ENCODE results near the gene NPM1.

NPM1 gene

DNA sequence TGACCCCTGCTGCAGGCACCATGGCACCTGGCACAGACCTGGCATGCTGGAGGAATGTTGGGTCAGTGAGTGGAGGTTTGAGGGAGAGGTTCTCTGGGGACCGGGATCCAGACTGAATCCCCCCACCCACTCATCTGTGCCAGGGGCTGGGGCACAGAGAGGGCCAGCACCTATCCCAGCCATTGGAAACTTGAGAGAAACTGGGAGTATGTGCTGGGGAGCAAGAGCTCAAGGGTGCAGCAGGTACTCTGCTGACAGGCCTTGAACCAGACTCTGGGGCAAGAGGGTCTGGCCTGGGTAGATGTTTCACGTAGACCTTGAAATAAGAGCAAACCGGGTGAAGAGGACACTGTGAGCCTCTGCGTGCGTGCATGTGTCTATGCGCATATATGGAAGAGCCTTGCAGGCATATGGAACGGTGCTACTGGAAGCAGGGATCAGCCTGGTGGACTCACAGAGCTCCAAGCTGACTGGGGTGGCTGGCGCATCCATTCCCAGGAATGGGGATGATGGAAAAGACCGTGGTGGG lies 40.6 kb downstream of the NPM1 start:
- DNase-seq (ENCODE audit: low read depth in 2 of 2), result no peak

GRCh38 chr5:171428809-171429542 lies 41.3 kb downstream of the NPM1 start:
- DNase-seq (ENCODE audit: low read depth in 2 of 2), result no peak

DNA sequence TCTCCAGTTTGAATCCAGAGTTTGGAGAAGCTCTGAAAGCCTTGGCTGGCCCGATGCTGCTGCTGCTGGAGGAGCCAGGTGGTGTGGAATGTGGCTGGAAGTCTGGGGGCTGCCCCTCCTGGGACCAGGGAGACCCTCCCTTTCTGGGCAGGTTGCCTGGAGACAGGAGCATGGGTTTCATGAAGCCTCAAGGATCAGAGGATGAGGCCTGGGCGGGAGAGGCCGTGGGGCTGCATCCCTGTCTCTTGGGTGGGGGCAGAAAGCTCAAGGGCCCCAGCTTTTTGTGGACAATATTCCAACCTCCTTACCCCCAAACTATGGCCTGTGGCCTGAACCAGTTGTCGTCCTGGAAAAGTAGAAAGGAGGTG lies 41.9 kb downstream of the NPM1 start:
- DNase-seq (ENCODE audit: low read depth in 2 of 2), result no peak

- DNase-seq (ENCODE audit: low read depth in 2 of 2), result no peak
Observed at GRCh38 chr5:171431251-171431777, 43.7 kb downstream of the NPM1 start.

- no peak for DNase-seq (ENCODE audit: low read depth in 2 of 2)
Observed at GRCh38 chr5:171432076-171432475, 44.4 kb downstream of the NPM1 start.

- no peak for DNase-seq (ENCODE audit: low read depth in 2 of 2)
Observed at GRCh38 chr5:171432583-171433351, 45.1 kb downstream of the NPM1 start.

GRCh38 chr5:171433352-171433698 lies 45.7 kb downstream of the NPM1 start:
- no peak for DNase-seq (ENCODE audit: low read depth in 2 of 2)

GRCh38 chr5:171433982-171434676 lies 46.5 kb downstream of the NPM1 start:
- no peak for DNase-seq (ENCODE audit: low read depth in 2 of 2)

- no peak for DNase-seq (ENCODE audit: low read depth in 2 of 2)
Observed at GRCh38 chr5:171434874-171435273, 47.2 kb downstream of the NPM1 start.

- DNase-seq (ENCODE audit: low read depth in 2 of 2), result no peak
Observed at GRCh38 chr5:171435908-171436307, 48.3 kb downstream of the NPM1 start.

GRCh38 chr5:171436804-171437285 lies 49.2 kb downstream of the NPM1 start:
- DNase-seq (ENCODE audit: low read depth in 2 of 2), result no peak

- no peak for DNase-seq (ENCODE audit: low read depth in 2 of 2)
Observed at GRCh38 chr5:171437286-171437821, 49.7 kb downstream of the NPM1 start.

- no peak for DNase-seq (ENCODE audit: low read depth in 2 of 2)
Observed at GRCh38 chr5:171438738-171439137, 51.1 kb downstream of the NPM1 start.

DNA sequence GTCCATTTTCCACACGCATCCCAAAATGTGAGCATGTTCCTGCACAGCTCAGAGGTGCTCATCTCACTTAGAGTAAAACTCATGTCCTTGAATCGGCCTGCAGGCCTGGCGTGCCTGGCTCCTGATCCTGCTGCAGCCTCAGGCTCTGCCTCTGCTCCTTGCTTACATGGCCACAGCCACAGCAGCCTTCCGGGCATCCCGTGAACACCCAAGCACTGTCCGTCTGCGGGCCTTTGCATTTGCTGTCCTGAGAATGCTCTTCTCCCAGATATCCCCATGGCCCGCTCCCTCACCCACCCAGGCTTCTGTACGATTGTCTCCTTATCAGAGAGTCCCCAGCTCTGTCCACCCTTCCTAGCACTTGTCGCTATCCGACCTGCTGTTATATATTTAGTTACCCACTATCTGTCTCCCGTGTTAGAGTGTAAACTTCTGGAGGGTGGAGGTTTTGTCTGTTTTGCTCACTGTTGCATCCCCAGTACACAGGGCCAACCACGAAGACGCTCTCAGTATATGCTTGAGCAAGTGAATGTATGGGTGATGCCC lies 53.7 kb downstream of the NPM1 start:
- no peak for DNase-seq (ENCODE audit: low read depth in 2 of 2)

DNA sequence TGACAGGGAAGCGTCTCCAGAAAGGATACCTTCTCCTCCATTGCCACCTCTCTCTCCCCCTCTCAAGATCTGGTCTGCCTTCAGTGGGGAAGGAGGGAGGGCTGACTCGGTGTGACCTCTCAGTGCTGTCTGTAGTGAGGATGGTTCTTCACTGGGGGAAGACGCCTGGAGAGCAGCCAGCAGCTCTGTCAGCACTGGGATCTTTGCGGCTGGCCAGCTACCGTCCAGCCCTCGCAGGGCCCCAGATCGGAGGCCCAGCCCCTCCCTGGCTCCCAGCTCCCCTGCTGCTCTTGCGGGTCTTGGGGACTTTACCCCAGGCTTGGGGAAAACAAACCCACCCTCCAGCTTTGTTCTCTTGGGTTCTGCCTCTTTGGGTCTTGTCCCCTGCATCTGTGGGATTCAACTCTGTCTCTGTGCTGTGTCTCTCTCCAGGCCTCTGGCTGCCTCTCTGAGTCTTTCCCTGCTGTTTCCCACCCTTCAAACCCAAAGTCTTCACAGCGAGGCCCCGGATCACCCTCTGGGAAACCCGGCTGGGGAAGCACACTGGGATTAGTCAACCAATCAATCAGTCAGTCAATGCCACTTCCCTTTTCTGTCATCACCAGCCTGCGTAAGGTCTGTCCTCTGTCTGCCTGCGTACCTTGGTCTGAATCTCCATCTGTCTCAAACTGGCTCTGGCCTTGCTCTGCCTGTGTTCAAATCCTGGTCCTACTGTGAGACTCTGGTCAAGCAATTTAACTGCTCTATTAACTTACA lies 54.8 kb downstream of the NPM1 start:
- no peak for DNase-seq (ENCODE audit: low read depth in 2 of 2)

- DNase-seq (ENCODE audit: low read depth in 2 of 2), result no peak
Observed at GRCh38 chr5:171444582-171444981, 56.9 kb downstream of the NPM1 start.

GRCh38 chr5:171445644-171446516 lies 58.2 kb downstream of the NPM1 start:
- DNase-seq (ENCODE audit: low read depth in 2 of 2), result no peak

GRCh38 chr5:171447226-171447625 lies 59.6 kb downstream of the NPM1 start:
- DNase-seq (ENCODE audit: low read depth in 2 of 2), result no peak

DNA sequence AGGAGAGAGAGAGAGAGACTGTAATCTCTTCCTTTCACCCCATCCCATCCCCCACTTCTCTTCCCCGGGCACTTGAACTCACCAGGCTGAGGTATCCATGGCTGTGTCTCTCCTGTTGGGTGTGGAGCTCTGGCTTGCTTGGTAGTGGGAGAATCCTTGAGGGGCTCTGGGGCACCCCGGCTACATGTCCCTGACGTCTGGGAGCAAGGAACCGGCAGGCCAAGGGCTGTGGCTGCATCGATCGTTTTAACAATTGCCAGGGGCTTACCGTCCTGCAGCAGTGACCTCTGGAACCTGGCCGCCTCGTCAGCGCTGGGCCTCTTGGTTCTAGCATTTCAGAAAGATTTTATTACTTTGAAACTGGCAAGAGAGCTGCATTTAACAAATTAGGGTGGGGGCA lies 61.8 kb downstream of the NPM1 start:
- DNase-seq (ENCODE audit: low read depth in 2 of 2), result no peak

All from stimulated activated CD4-positive, alpha-beta T cell treated with anti-CD3 and anti-CD28 coated beads, Interleukin-15, amount 100 ng/mL, for 48 hours (primary cell).